ENCODE data around the gene SUCLA2. TPM values are rescaled to one million over a fixed set of nuclear protein-coding genes. Genes with fewer than 3 reads are reported as not detected.

Gene SUCLA2
- total RNA-seq, 1 experiment from 2014 or later = 80.8 TPM

DNA sequence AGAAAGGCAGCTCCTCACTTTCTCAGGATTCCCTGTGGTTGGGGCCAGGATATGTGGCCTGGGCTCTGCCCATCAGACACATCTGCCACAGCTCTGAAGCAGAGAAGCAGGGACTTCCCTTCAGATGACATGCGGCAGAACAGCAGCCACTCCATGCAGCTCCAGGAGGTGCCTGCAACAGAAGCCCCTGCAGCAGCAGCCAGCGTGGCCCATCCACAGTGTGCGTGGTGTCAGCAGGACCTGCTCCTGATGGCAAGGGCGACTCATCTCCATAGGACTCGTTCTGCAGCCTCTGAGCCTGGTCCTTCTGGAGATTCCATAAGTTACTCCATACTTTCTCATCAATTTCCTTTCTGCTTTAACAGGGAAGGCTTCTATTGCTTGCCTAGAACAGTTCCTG is 105.0 kb downstream of the SUCLA2 start:
- DNase-seq = no peak
- Mint-ChIP-seq H3K9me3 (ENCODE audit: unreplicated experiment) (peaks cover 12% of the 10 kb centered on the region), H3K27ac (ENCODE audit: unreplicated experiment) (no peak overlapping the region), H3K4me1 (ENCODE audit: low read depth, unreplicated experiment) (peaks cover 17% of the 10 kb centered on the region), H3K4me3 (ENCODE audit: unreplicated experiment) (no peak overlapping the region), H3K27me3 (ENCODE audit: insufficient read depth, unreplicated experiment) (no peaks in the 10 kb centered on the region), H3K36me3 (ENCODE audit: insufficient read depth, unreplicated experiment) (peaks cover 6% of the 10 kb centered on the region)
- intact Hi-C loops (cut with micrococcal nuclease; ENCODE audit: unreplicated experiment) = no loop called here
- BruUV-seq (replicated peaks) = no TSS peak
- Histone ChIP-seq H3K4me3 (ENCODE audit: low read depth, low read length) (no peak overlapping the region), H3K36me3 (ENCODE audit: control insufficient read depth, insufficient read depth, low read length) (no peaks in the 10 kb centered on the region), H3K27me3 (replicated peaks; ENCODE audit: control insufficient read depth, insufficient read depth, low read length) (no peaks in the 10 kb centered on the region), H3K4me1 (peaks cover 20% of the 10 kb centered on the region), H3K9me3 (peaks cover 7% of the 10 kb centered on the region; the same call in 1 of the 2 replicates)
- TF ChIP-seq, protein P1, sequence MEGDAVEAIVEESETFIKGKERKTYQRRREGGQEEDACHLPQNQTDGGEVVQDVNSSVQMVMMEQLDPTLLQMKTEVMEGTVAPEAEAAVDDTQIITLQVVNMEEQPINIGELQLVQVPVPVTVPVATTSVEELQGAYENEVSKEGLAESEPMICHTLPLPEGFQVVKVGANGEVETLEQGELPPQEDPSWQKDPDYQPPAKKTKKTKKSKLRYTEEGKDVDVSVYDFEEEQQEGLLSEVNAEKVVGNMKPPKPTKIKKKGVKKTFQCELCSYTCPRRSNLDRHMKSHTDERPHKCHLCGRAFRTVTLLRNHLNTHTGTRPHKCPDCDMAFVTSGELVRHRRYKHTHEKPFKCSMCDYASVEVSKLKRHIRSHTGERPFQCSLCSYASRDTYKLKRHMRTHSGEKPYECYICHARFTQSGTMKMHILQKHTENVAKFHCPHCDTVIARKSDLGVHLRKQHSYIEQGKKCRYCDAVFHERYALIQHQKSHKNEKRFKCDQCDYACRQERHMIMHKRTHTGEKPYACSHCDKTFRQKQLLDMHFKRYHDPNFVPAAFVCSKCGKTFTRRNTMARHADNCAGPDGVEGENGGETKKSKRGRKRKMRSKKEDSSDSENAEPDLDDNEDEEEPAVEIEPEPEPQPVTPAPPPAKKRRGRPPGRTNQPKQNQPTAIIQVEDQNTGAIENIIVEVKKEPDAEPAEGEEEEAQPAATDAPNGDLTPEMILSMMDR (IDR thresholded peaks at IDR 0.05; ENCODE audit: insufficient read depth in 1 of 2, low read depth in 1 of 2, low read length in 1 of 2, severe bottlenecking in 1 of 2, unreplicated experiment in 1 of 2) = no peak
- POLR2A ChIA-PET = no interaction called here
- CTCF ChIA-PET = no interaction called here

DNA sequence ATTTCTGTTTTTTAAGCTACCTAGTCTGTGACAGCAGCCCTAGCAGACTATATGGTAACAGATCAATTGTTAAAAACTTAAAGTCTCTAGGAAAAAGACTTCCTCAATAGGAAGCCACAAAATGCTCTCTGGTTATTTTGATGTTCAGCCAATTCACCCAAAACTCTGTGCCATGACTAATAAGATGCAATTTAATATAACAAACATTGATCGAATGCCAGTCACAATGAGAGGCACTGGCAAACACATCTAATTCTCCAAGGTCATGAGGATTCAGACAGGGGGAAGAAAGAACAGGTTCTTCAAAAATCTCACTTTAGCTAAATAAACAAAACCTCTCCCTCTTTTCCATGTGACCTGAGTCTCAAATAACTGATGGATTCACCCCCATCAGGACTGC is 107.5 kb downstream of the SUCLA2 start:
- H3K27me3 ChIP-seq (replicated peaks; ENCODE audit: control insufficient read depth, insufficient read depth, low read length) = no peaks in the 10 kb centered on the region
- H3K4me3 ChIP-seq (ENCODE audit: low read depth, low read length) = no peak overlapping the region
- ChIA-PET CTCF (no interaction called here), POLR2A (no interaction called here)
- Mint-ChIP-seq H3K27ac (ENCODE audit: unreplicated experiment) (no peak overlapping the region), H3K4me3 (ENCODE audit: unreplicated experiment) (no peak overlapping the region), H3K36me3 (ENCODE audit: insufficient read depth, unreplicated experiment) (no peaks in the 10 kb centered on the region), H3K9me3 (ENCODE audit: unreplicated experiment) (no peaks in the 10 kb centered on the region), H3K27me3 (ENCODE audit: insufficient read depth, unreplicated experiment) (no peaks in the 10 kb centered on the region), H3K4me1 (ENCODE audit: low read depth, unreplicated experiment) (peaks cover 10% of the 10 kb centered on the region)
- H3K4me1 ChIP-seq = peaks cover 19% of the 10 kb centered on the region
- no TSS peak for BruUV-seq (replicated peaks)
- no peaks in the 10 kb centered on the region for H3K36me3 ChIP-seq (ENCODE audit: control insufficient read depth, insufficient read depth, low read length)
- DNase-seq = no peak
- H3K9me3 ChIP-seq = no peaks in the 10 kb centered on the region
- TF ChIP-seq, protein P1 (IDR thresholded peaks at IDR 0.05; ENCODE audit: insufficient read depth in 1 of 2, low read depth in 1 of 2, low read length in 1 of 2, severe bottlenecking in 1 of 2, unreplicated experiment in 1 of 2) = no peak
- intact Hi-C loops (cut with micrococcal nuclease; ENCODE audit: unreplicated experiment) = no loop called here

Other genes with a start within 250 kb of the SUCLA2 start
- gene NUDT15, start 36.5 kb upstream of the SUCLA2 start, total RNA-seq (2022) = 32.3 and 36.0 TPM in 2 replicates
- gene MED4, start 93.8 kb upstream of the SUCLA2 start, total RNA-seq (2022) = 56.8 and 62.1 TPM in 2 replicates
- 202 and 224 TPM in 2 replicates for gene ITM2B, start 231.9 kb upstream of the SUCLA2 start, total RNA-seq (2022)

All from Caco-2 (cell line).